Left lobe of liver (tissue), 2 donors: ENCODE results near the gene ACSBG1. TPM values are rescaled to one million over a fixed set of nuclear protein-coding genes. Genes with fewer than 3 reads are reported as not detected.

Source experiments
- ATAC-seq: fragments of 200-7000 bp; cut with Tn5 transposase; one replicate; pipeline ENCODE4 v1.9.1; 2020; ENCODE audit warnings: mild to moderate bottlenecking, moderate library complexity
- DNase-seq: peaks from one replicate; pipeline ENCODE4 v3.0.0-alpha.2; 2020; ENCODE audit warnings: low spot score
- total RNA-seq: library from RNA; stranded (reverse); gene quantifications from one replicate; pipeline ENCODE4 v1.2.1, GENCODE V29; 2021
- donor health status: DM: no; HTN: no; CAD: no; lungs with moderate emphysema.
- donor health status: DM: no; HTN: yes; CAD: no.

ACSBG1 gene
- total RNA-seq, 1 donor from 2014 or later: not detected

GRCh38 chr15:78142332-78142731 is 92.0 kb downstream of the ACSBG1 start:
- no peak for DNase-seq
- no peak for ATAC-seq

- peak; percentile 95 for ATAC-seq
Measured at GRCh38 chr15:78140292-78140691, 94.1 kb downstream of the ACSBG1 start.

GRCh38 chr15:78139578-78139977 is 94.8 kb downstream of the ACSBG1 start:
- peak; percentile 52 for ATAC-seq
- no peak for DNase-seq

More at GRCh38 chr15:78140292-78140691, 94.1 kb downstream of the ACSBG1 start:
- DNase-seq: no peak

GRCh38 chr15:78133801-78134200 is 100.6 kb downstream of the ACSBG1 start:
- ATAC-seq: no peak
- no peak for DNase-seq

- peak; percentile 76 for DNase-seq
- ATAC-seq: peak; percentile 97
Measured at GRCh38 chr15:78131295-78132061, 102.9 kb downstream of the ACSBG1 start, which contains the start of gene CIB2. TSS of gene CIB2 (minus strand) at chr15:78131445. CDS start at chr15:78131215, 230 bp downstream.

- DNase-seq (no peak), ATAC-seq (no peak)
Measured at GRCh38 chr15:78130466-78131294, 103.7 kb downstream of the ACSBG1 start.

- DNase-seq (no peak), ATAC-seq (no peak)
Measured at GRCh38 chr15:78129751-78130287, 104.5 kb downstream of the ACSBG1 start.

- ATAC-seq (no peak), DNase-seq (no peak)
Measured at GRCh38 chr15:78129077-78129750, 105.2 kb downstream of the ACSBG1 start.

GRCh38 chr15:78127882-78128281 is 106.5 kb downstream of the ACSBG1 start:
- peak; percentile 19 for ATAC-seq
- DNase-seq: no peak

GRCh38 chr15:78125267-78125666 is 109.1 kb downstream of the ACSBG1 start:
- no peak for ATAC-seq
- DNase-seq: no peak

- no peak for ATAC-seq
- no peak for DNase-seq
Measured at GRCh38 chr15:78120523-78120922, 113.8 kb downstream of the ACSBG1 start.

Other genes with a start within 250 kb of the ACSBG1 start
- gene TBC1D2B, start 156.9 kb downstream of the ACSBG1 start, total RNA-seq: 50.4 TPM
- gene SH2D7, start 142.0 kb downstream of the ACSBG1 start, total RNA-seq: not detected
- gene CIB2, start 103.1 kb downstream of the ACSBG1 start, total RNA-seq: 0.20 TPM
- 29.4 TPM for gene IDH3A, start 85.2 kb downstream of the ACSBG1 start, total RNA-seq
- 0.86 TPM for gene DNAJA4, start 30.0 kb upstream of the ACSBG1 start, total RNA-seq
- 22.1 TPM for gene SKIC8, start 65.0 kb upstream of the ACSBG1 start, total RNA-seq
- gene CRABP1, start 105.8 kb upstream of the ACSBG1 start, total RNA-seq: 0.40 TPM
- 25.1 TPM for gene IREB2, start 203.7 kb upstream of the ACSBG1 start, total RNA-seq